Fibroblast of upper back skin (primary cell): ENCODE measurements around the gene NDUFV1.

Experiments used
- DNase-seq: peaks from one replicate; pipeline ENCODE4 v3.0.0-alpha.2; 2013

Gene NDUFV1

GRCh38 chr11:67640758-67641337 is 34.1 kb downstream of the NDUFV1 start:
- no peak for DNase-seq

DNA sequence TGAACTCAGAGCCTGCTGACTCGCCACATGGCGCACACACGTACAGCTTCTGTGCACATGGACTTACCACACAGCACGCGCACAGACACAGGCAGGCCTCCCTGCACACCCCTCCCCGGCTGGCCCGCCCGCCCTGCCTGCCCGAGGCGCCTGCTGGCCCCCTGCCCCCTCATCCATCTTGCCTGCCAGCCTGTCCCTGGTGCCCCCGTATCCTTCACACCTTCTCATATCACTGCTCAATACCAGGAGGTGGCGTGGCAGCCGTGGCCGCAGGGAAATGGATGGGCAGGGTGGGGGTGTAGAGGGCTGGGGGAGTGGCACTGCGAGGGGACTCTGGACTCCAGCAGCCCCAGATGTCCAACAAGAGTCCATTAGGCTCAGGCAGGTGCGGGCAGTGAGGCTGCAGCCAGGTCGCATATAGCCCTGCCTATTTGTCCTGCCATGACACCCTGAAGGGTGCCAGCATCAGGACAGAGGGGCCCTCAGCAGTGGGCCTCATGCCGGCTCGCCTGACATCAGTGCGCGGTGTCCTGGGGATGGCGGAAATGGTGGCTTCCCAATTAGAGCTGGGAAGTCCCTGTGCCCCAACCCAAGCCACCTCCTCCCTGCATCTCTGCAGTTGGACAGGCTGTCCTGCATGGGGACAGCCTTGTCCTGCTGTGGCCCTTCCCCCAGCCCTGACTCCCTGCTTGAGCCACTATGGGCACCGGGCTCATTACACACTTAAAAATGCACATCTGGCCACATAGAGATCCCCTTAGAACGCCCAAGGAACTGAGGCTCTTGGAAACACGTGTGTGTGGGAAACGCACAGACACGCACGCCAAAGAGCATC is 34.8 kb downstream of the NDUFV1 start:
- DNase-seq = no peak

DNA sequence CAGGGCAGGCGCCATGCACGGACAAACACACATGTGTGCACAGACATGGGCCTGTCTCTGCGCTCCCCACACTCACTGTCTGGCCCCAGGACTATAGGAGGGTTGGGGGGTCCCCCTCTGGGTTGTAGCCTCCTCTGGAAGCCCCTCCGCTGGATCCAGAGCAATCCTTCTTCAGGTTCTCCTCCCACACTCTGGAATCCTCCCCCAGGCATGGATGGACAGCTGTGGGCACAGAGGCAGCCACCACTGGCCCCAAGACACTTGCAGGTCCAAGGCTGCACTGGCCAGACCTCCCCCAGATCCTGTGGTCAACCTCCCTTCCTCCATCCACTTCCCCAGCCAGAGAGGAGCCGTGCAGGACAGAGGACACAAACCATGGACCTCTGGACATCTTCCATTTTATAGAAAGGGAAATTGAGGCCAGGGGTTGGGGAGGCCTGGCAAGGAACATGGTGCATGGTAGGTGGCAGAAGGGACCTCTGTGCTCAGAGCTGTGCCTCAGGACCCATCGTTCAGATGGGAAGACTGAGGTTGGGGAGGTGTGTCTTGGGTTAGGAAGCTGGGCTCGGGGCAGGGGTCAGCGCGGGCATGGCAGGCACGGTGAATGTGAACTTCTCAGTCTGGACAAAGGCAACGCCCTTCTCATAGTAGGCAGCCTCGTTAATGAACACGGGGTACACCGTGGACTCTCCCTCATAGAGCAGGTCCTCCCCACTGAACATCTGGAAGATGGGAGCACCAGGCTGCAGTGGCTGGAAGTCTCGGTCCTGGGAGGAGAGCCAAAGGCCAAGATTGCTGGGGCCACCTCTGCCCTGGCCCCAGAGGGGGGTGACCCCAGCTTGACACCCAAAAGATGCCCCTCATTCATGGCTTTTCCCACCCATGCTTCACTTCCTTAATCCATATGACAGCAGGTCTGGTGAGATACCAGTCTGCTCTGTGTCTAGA is 35.7 kb downstream of the NDUFV1 start:
- DNase-seq = no peak

- no peak for DNase-seq
These were observed 37.3 kb downstream of the NDUFV1 start for GRCh38 chr11:67644042-67644441.

GRCh38 chr11:67644472-67645418 is 38.0 kb downstream of the NDUFV1 start:
- no peak for DNase-seq

- no peak for DNase-seq
These were observed 39.1 kb downstream of the NDUFV1 start for GRCh38 chr11:67645521-67646461.

- DNase-seq = no peak
These were observed 40.0 kb downstream of the NDUFV1 start for GRCh38 chr11:67646535-67647336.

- DNase-seq = no peak
These were observed 40.7 kb downstream of the NDUFV1 start for GRCh38 chr11:67647471-67647870.

DNA sequence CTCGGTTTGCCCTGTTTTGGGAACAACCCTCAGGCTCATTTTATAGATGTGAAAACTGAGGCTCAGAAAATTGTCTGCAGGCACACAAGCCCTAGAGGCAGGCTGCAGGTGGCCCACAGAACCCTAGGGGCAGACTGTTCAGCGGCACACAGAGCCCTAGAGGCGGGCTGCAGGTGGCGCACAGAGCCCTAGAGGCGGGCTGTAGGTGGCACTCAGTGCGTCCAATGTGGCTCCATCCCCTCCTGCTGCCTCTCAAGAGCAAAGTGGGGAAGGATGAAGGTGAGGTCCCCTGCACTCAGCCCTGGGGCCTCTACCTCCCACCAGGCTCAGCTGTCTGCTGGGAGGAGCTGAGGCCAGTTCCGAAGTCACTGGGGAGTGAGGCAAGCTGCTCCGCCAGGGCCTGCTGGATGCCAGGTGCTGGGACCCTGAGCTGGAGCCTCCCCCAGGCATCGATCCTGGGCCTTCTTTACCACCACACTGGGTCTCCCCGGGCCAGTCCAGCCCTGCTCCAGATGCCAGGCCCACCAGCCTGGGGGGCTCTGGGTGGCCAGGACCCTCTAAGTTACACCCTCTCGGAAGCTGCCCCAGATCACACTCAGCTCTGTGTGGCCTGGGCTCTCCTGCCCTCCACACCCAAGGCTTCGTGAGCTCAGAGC is 41.5 kb downstream of the NDUFV1 start:
- no peak for DNase-seq

GRCh38 chr11:67648796-67649613 is 42.3 kb downstream of the NDUFV1 start:
- no peak for DNase-seq

- DNase-seq = no peak
These were observed 43.1 kb downstream of the NDUFV1 start for GRCh38 chr11:67649634-67650510.

- no peak for DNase-seq
These were observed 45.4 kb downstream of the NDUFV1 start for GRCh38 chr11:67651976-67652781.

DNA sequence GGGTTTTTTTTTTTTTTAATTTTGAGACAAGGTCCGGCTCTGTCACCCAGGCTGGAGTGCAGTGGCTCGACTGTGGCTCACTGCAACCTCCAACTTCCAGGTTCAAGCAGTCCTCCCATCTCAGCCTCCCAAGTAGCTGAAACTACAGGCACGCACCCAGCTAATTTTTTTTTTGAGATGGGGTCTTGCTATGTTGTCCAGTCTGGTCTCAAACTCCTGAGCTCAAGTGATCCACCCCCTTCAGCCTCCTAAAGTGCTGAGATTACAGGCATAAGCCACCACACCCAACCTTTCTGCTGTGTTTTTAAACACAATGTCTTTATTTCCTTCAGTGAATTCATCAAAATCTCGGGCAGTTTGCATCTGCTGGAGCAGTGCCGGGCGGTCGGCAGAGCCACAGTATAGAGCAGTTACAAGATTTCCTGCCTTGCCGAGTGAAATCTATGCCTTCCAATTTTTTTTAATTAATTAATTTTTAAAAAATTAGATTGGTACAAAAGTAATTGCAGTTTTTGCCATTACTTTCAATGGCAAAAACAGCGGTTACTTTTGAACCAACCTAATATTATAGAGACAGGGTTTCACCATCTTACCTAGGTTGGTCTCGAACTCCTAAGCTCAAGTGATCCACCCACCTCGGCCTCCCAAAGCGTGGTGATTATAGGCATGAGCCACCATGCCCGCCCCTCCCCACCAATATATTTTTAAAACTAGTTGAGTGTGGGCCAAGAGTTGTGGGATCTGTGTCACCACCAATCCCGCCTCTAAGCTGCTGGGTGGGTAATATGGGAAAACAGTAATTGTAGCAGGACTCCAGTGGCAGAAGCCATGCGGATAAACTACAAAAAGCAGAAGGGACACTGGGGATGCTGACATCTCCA is 46.5 kb downstream of the NDUFV1 start:
- DNase-seq = no peak

DNA sequence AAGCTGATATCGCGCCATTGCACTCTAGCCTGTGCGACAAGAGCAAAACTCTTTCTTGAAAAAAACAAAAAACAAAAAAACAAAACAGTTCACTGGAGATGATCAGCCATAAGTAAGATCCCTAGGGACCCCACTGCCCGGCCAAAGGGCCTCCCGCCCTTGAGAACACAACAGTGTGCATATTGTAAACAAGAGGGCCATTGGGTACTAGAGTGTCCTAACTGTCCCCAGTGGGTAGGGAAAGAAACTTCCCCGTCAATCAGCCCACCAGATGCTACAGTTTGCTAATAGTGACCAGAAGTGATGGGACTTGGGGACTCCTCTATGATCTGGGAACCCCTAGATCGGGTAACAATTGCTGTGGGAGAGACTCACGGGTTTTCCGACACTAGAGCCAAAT is 47.5 kb downstream of the NDUFV1 start:
- DNase-seq = no peak

DNA sequence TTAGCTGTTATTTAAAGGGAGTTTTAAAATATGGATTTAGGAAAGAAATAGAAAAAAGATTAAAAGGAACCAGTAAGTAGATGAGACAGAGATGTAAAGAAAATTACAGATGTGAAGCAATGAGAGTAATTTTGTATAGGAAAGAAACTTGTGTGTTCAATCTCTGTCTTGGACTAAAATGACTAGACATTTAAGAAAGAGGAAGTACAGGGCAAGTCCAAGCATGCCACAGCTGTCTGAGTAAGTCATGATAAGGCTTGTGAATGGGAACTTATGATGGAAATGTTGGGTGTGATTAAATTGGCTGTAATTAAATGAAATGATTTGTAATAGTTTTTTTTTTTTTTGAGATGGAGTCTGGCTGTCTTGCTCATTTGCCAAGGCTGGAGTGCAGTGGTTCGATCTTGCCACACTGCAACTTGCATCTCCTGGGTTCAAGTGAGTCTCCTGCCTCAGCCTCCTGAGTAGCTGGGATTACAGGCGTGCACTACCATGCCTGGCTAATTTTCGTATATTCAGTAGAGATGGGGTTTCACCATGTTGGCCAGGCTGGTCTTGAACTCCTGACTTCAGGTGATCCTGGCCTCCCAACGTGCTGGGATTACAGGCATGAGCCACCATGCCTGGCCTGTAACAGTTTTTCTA is 49.7 kb downstream of the NDUFV1 start:
- no peak for DNase-seq
